ENCODE measurements around the gene MUC12. TPM values are rescaled to one million over a fixed set of nuclear protein-coding genes. Genes with fewer than 3 reads are reported as not detected.
"Not testable (repeated sequence)": the region's sequence is repeated elsewhere in the genome, so short reads cannot be mapped to it uniquely, and the experiment has no call there.

MUC12 gene
- total RNA-seq, 1 donor from 2014 or later = not detected

DNA sequence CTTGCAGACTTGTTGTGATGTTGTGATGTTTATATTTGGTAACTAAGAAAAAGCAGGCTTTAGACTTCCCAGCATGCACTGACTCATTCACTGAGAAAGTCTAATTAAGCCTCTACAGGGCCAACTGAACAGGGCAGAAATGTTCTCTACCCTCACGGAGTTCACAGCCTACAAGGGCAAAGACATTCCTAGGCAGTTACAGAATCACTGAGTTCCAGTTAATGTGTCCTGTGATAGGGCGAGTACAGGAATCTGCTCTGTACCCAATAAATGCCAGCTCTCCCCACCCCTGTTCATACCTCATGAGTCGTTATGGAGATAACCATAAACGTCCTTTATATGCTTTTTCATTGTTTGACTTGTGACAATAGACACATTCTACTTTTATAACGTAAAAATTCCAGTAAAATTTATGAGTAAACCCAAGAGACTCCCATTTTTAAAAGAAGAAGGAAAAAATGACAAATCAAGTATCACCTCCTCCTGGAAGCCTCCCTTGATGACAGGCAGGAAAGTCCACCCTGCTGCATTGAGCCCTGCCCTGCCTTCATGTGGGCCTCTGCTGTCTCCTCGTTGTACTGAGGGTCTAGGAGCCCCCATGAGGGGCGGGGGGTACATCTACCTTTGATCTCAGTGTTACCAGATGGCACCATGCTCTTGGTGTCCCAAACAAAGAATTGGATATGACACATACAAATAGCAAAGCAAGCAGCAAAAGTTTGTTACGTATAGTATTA, 14.3 kb downstream of the MUC12 start:
- H3K4me3 Mint-ChIP-seq (ENCODE audit: unreplicated experiment) = no peak overlapping the region
- H3K4me1 Mint-ChIP-seq (ENCODE audit: unreplicated experiment) = no peaks in the 10 kb centered on the region
- peaks cover 12% of the 10 kb centered on the region for H3K27me3 Mint-ChIP-seq (ENCODE audit: unreplicated experiment)
- no peaks in the 10 kb centered on the region for H3K36me3 Mint-ChIP-seq (ENCODE audit: unreplicated experiment)
- H3K27ac Mint-ChIP-seq (ENCODE audit: unreplicated experiment) = no peak overlapping the region
- TF ChIP-seq, protein P1, sequence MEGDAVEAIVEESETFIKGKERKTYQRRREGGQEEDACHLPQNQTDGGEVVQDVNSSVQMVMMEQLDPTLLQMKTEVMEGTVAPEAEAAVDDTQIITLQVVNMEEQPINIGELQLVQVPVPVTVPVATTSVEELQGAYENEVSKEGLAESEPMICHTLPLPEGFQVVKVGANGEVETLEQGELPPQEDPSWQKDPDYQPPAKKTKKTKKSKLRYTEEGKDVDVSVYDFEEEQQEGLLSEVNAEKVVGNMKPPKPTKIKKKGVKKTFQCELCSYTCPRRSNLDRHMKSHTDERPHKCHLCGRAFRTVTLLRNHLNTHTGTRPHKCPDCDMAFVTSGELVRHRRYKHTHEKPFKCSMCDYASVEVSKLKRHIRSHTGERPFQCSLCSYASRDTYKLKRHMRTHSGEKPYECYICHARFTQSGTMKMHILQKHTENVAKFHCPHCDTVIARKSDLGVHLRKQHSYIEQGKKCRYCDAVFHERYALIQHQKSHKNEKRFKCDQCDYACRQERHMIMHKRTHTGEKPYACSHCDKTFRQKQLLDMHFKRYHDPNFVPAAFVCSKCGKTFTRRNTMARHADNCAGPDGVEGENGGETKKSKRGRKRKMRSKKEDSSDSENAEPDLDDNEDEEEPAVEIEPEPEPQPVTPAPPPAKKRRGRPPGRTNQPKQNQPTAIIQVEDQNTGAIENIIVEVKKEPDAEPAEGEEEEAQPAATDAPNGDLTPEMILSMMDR (IDR thresholded peaks at IDR 0.05) = no peak
- DNase-seq (ENCODE audit: extremely low spot score, unreplicated experiment) = no peak
- H3K9me3 Mint-ChIP-seq (ENCODE audit: unreplicated experiment) = no peaks in the 10 kb centered on the region

GRCh38 chr7:100984241-100984918, 15.0 kb downstream of the MUC12 start:
- H3K9me3 Mint-ChIP-seq (ENCODE audit: unreplicated experiment); H3K4me1 Mint-ChIP-seq (ENCODE audit: unreplicated experiment); H3K27ac Mint-ChIP-seq (ENCODE audit: unreplicated experiment); H3K4me3 Mint-ChIP-seq (ENCODE audit: unreplicated experiment); DNase-seq (ENCODE audit: extremely low spot score, unreplicated experiment); H3K36me3 Mint-ChIP-seq (ENCODE audit: unreplicated experiment): not testable (repeated sequence)
- H3K27me3 Mint-ChIP-seq (ENCODE audit: unreplicated experiment) = peaks cover 12% of the 10 kb centered on the region

GRCh38 chr7:100985033-100985797, 15.8 kb downstream of the MUC12 start:
- H3K4me3 Mint-ChIP-seq (ENCODE audit: unreplicated experiment); H3K4me1 Mint-ChIP-seq (ENCODE audit: unreplicated experiment); DNase-seq (ENCODE audit: extremely low spot score, unreplicated experiment); H3K27ac Mint-ChIP-seq (ENCODE audit: unreplicated experiment); H3K9me3 Mint-ChIP-seq (ENCODE audit: unreplicated experiment); H3K36me3 Mint-ChIP-seq (ENCODE audit: unreplicated experiment): not testable (repeated sequence)
- H3K27me3 Mint-ChIP-seq (ENCODE audit: unreplicated experiment) = peaks cover 10% of the 10 kb centered on the region

DNA sequence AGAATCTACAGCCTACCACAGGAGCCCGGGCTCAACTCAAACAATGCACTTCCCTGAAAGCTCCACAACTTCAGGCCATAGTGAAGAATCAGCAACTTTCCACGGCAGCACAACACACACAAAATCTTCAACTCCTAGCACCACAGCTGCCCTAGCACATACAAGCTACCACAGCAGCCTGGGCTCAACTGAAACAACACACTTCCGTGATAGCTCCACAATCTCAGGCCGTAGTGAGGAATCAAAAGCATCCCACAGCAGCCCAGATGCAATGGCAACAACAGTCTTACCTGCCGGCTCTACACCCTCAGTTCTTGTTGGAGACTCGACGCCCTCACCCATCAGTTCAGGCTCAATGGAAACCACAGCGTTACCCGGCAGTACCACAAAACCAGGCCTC, 22.3 kb downstream of the MUC12 start:
- Mint-ChIP-seq H3K4me3 (ENCODE audit: unreplicated experiment) (no peak overlapping the region), H3K27me3 (ENCODE audit: unreplicated experiment) (no peaks in the 10 kb centered on the region), H3K9me3 (ENCODE audit: unreplicated experiment) (no peaks in the 10 kb centered on the region), H3K4me1 (ENCODE audit: unreplicated experiment) (no peaks in the 10 kb centered on the region), H3K27ac (ENCODE audit: unreplicated experiment) (no peak overlapping the region), H3K36me3 (ENCODE audit: unreplicated experiment) (no peaks in the 10 kb centered on the region)
- DNase-seq (ENCODE audit: extremely low spot score, unreplicated experiment) = no peak
- TF ChIP-seq, protein P1 (IDR thresholded peaks at IDR 0.05) = no peak

- H3K27me3 Mint-ChIP-seq (ENCODE audit: unreplicated experiment); DNase-seq (ENCODE audit: extremely low spot score, unreplicated experiment); H3K4me3 Mint-ChIP-seq (ENCODE audit: unreplicated experiment); H3K36me3 Mint-ChIP-seq (ENCODE audit: unreplicated experiment); H3K4me1 Mint-ChIP-seq (ENCODE audit: unreplicated experiment); H3K27ac Mint-ChIP-seq (ENCODE audit: unreplicated experiment); H3K9me3 Mint-ChIP-seq (ENCODE audit: unreplicated experiment): not testable (repeated sequence)
These were observed 22.9 kb downstream of the MUC12 start for GRCh38 chr7:100992280-100992679.

DNA sequence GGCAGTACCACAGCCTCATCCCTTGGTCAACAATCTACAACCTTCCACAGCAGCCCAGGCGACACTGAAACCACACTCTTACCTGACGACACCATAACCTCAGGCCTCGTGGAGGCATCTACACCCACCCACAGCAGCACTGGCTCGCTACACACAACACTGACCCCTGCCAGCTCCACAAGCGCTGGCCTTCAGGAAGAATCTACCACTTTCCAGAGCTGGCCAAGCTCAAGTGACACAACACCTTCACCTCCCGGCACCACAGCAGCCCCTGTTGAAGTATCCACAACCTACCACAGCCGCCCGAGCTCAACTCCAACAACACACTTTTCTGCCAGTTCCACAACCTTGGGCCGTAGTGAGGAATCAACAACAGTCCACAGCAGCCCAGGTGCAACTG, 25.3 kb downstream of the MUC12 start:
- not testable (repeated sequence) for H3K4me3 Mint-ChIP-seq (ENCODE audit: unreplicated experiment); H3K27me3 Mint-ChIP-seq (ENCODE audit: unreplicated experiment); DNase-seq (ENCODE audit: extremely low spot score, unreplicated experiment); H3K27ac Mint-ChIP-seq (ENCODE audit: unreplicated experiment); H3K36me3 Mint-ChIP-seq (ENCODE audit: unreplicated experiment); H3K4me1 Mint-ChIP-seq (ENCODE audit: unreplicated experiment); H3K9me3 Mint-ChIP-seq (ENCODE audit: unreplicated experiment)

DNA sequence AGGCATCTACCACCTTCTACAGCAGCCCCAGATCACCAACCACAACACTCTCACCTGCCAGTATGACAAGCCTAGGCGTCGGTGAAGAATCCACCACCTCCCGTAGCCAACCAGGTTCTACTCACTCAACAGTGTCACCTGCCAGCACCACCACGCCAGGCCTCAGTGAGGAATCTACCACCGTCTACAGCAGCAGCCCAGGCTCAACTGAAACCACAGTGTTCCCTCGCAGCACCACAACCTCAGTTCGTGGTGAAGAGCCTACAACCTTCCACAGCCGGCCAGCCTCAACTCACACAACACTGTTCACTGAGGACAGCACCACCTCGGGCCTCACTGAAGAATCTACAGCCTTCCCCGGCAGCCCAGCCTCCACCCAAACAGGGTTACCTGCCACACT, 29.2 kb downstream of the MUC12 start:
- not testable (repeated sequence) for H3K9me3 Mint-ChIP-seq (ENCODE audit: unreplicated experiment); H3K27ac Mint-ChIP-seq (ENCODE audit: unreplicated experiment); H3K4me1 Mint-ChIP-seq (ENCODE audit: unreplicated experiment); H3K36me3 Mint-ChIP-seq (ENCODE audit: unreplicated experiment); H3K4me3 Mint-ChIP-seq (ENCODE audit: unreplicated experiment); DNase-seq (ENCODE audit: extremely low spot score, unreplicated experiment); H3K27me3 Mint-ChIP-seq (ENCODE audit: unreplicated experiment)

DNA sequence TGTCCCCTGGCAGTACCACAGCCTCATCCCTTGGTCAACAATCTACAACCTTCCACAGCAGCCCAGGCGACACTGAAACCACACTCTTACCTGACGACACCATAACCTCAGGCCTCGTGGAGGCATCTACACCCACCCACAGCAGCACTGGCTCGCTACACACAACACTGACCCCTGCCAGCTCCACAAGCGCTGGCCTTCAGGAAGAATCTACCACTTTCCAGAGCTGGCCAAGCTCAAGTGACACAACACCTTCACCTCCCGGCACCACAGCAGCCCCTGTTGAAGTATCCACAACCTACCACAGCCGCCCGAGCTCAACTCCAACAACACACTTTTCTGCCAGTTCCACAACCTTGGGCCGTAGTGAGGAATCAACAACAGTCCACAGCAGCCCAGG, 30.0 kb downstream of the MUC12 start:
- H3K9me3 Mint-ChIP-seq (ENCODE audit: unreplicated experiment); H3K4me1 Mint-ChIP-seq (ENCODE audit: unreplicated experiment); H3K27ac Mint-ChIP-seq (ENCODE audit: unreplicated experiment); H3K27me3 Mint-ChIP-seq (ENCODE audit: unreplicated experiment); H3K36me3 Mint-ChIP-seq (ENCODE audit: unreplicated experiment); H3K4me3 Mint-ChIP-seq (ENCODE audit: unreplicated experiment); DNase-seq (ENCODE audit: extremely low spot score, unreplicated experiment): not testable (repeated sequence)

GRCh38 chr7:101000025-101000424, 30.7 kb downstream of the MUC12 start:
- H3K9me3 Mint-ChIP-seq (ENCODE audit: unreplicated experiment); H3K27ac Mint-ChIP-seq (ENCODE audit: unreplicated experiment); H3K36me3 Mint-ChIP-seq (ENCODE audit: unreplicated experiment); H3K4me1 Mint-ChIP-seq (ENCODE audit: unreplicated experiment); H3K27me3 Mint-ChIP-seq (ENCODE audit: unreplicated experiment); H3K4me3 Mint-ChIP-seq (ENCODE audit: unreplicated experiment): not testable (repeated sequence)
- DNase-seq (ENCODE audit: extremely low spot score, unreplicated experiment) = peak; percentile 91

- DNase-seq (ENCODE audit: extremely low spot score, unreplicated experiment); H3K36me3 Mint-ChIP-seq (ENCODE audit: unreplicated experiment); H3K27me3 Mint-ChIP-seq (ENCODE audit: unreplicated experiment); H3K9me3 Mint-ChIP-seq (ENCODE audit: unreplicated experiment); H3K27ac Mint-ChIP-seq (ENCODE audit: unreplicated experiment); H3K4me1 Mint-ChIP-seq (ENCODE audit: unreplicated experiment); H3K4me3 Mint-ChIP-seq (ENCODE audit: unreplicated experiment): not testable (repeated sequence)
These were observed 33.0 kb downstream of the MUC12 start for GRCh38 chr7:101002333-101002732.
